Kidney tubule cell (primary cell): ENCODE measurements around the gene DENND1B.
A peak's percentile ranks its signal among the peaks of the same experiment; 100 is the strongest.
"Not testable (repeated sequence)": the region's sequence is repeated elsewhere in the genome, so short reads cannot be mapped to it uniquely, and the experiment has no call there.

Source experiments
- DNase-seq: peaks from one replicate; pipeline ENCODE4 v3.0.0-alpha.2; 2018; ENCODE audit warnings: low spot score

DENND1B gene

GRCh38 chr1:197546989-197547388 lies 228.3 kb downstream of the DENND1B start:
- no peak for DNase-seq

GRCh38 chr1:197544553-197544952 lies 230.7 kb downstream of the DENND1B start:
- DNase-seq, result no peak

- no peak for DNase-seq
These were observed 231.2 kb downstream of the DENND1B start for GRCh38 chr1:197544130-197544529.

GRCh38 chr1:197541411-197541810 lies 233.9 kb downstream of the DENND1B start:
- DNase-seq, result no peak

- peak; percentile 47 for DNase-seq
These were observed 248.4 kb downstream of the DENND1B start for GRCh38 chr1:197526736-197527371.

- peak; percentile 42 for DNase-seq
These were observed 254.1 kb downstream of the DENND1B start for GRCh38 chr1:197521118-197521739.

GRCh38 chr1:197519741-197520334 lies 255.4 kb downstream of the DENND1B start:
- DNase-seq, result peak; percentile 10

GRCh38 chr1:197515421-197515820 lies 259.9 kb downstream of the DENND1B start:
- DNase-seq, result no peak

- DNase-seq, result no peak
These were observed 264.4 kb downstream of the DENND1B start for GRCh38 chr1:197510691-197511378.

GRCh38 chr1:197496722-197497121 lies 278.6 kb downstream of the DENND1B start:
- DNase-seq, result no peak

- not testable (repeated sequence) for DNase-seq
These were observed 283.8 kb downstream of the DENND1B start for GRCh38 chr1:197491505-197491904.

- DNase-seq, result peak; percentile 57
These were observed 288.3 kb downstream of the DENND1B start for GRCh38 chr1:197486946-197487345.

- peak; percentile 4 for DNase-seq
These were observed 289.5 kb downstream of the DENND1B start for GRCh38 chr1:197485790-197486189.

- DNase-seq, result no peak
These were observed 294.2 kb downstream of the DENND1B start for GRCh38 chr1:197481101-197481500.

GRCh38 chr1:197480446-197480845 lies 294.8 kb downstream of the DENND1B start:
- no peak for DNase-seq

- DNase-seq, result no peak
These were observed 303.1 kb downstream of the DENND1B start for GRCh38 chr1:197472141-197472540.

- DNase-seq, result no peak
These were observed 303.9 kb downstream of the DENND1B start for GRCh38 chr1:197471248-197471985.

- no peak for DNase-seq
These were observed 304.9 kb downstream of the DENND1B start for GRCh38 chr1:197470330-197470729.

- no peak for DNase-seq
These were observed 305.6 kb downstream of the DENND1B start for GRCh38 chr1:197469620-197470210.

GRCh38 chr1:197468543-197469175 lies 306.6 kb downstream of the DENND1B start:
- DNase-seq, result no peak

GRCh38 chr1:197467881-197468280 lies 307.4 kb downstream of the DENND1B start:
- DNase-seq, result peak; percentile 18
